ENCODE data around the gene HSPB1.
"Not testable (repeated sequence)": the region's sequence is repeated elsewhere in the genome, so short reads cannot be mapped to it uniquely, and the experiment has no call there.

The HSPB1 gene

GRCh38 chr7:76309341-76310101, 7.0 kb downstream of the HSPB1 start:
- DNase-seq: not testable (repeated sequence)

GRCh38 chr7:76310102-76310957, 7.9 kb downstream of the HSPB1 start:
- DNase-seq: no peak

GRCh38 chr7:76311838-76312237, 9.4 kb downstream of the HSPB1 start:
- DNase-seq: not testable (repeated sequence)

GRCh38 chr7:76314042-76314721, 11.7 kb downstream of the HSPB1 start:
- DNase-seq: peak; percentile 97

- DNase-seq: not testable (repeated sequence)
Measured at GRCh38 chr7:76314740-76315139, 12.3 kb downstream of the HSPB1 start.

GRCh38 chr7:76315364-76315763, 12.9 kb downstream of the HSPB1 start:
- no peak for DNase-seq

GRCh38 chr7:76316984-76317781, 14.7 kb downstream of the HSPB1 start:
- DNase-seq: no peak

- DNase-seq: peak; percentile 94
Measured at GRCh38 chr7:76317782-76318487, 15.5 kb downstream of the HSPB1 start.

GRCh38 chr7:76318488-76319353, 16.2 kb downstream of the HSPB1 start:
- peak; percentile 55 for DNase-seq

GRCh38 chr7:76325092-76325491, 22.6 kb downstream of the HSPB1 start:
- no peak for DNase-seq

- DNase-seq: no peak
Measured at GRCh38 chr7:76325811-76326210, 23.3 kb downstream of the HSPB1 start.

GRCh38 chr7:76326646-76327233, 24.3 kb downstream of the HSPB1 start:
- DNase-seq: no peak

- no peak for DNase-seq
Measured at GRCh38 chr7:76327610-76328009, 25.1 kb downstream of the HSPB1 start.

GRCh38 chr7:76328389-76328788, 25.9 kb downstream of the HSPB1 start:
- no peak for DNase-seq

- no peak for DNase-seq
Measured at GRCh38 chr7:76329479-76329878, 27.0 kb downstream of the HSPB1 start.

GRCh38 chr7:76330261-76330660, 27.8 kb downstream of the HSPB1 start:
- DNase-seq: no peak

GRCh38 chr7:76330673-76331072, 28.2 kb downstream of the HSPB1 start:
- no peak for DNase-seq

GRCh38 chr7:76332078-76332477, 29.6 kb downstream of the HSPB1 start:
- no peak for DNase-seq

GRCh38 chr7:76333511-76334101, 31.1 kb downstream of the HSPB1 start:
- DNase-seq: no peak

GRCh38 chr7:76334320-76334967, 32.0 kb downstream of the HSPB1 start:
- no peak for DNase-seq

Measured in activated CD4-positive, alpha-beta T cell treated with anti-CD3 and anti-CD28 coated beads, Interleukin-2, amount 50 U/mL, for 1 hour (primary cell).